Right renal pelvis (tissue), 4 donors: ENCODE results near the gene BMP10. TPM values are rescaled to one million over a fixed set of nuclear protein-coding genes. Genes with fewer than 3 reads are reported as not detected.

Source experiments
- DNase-seq, 4 donors: peaks; one replicate each; pipeline ENCODE4 v3.0.0-alpha.2; 2013; ENCODE audit warnings: low read depth in 4 of 4, low spot score in 3 of 4, missing footprints in 1 of 4
- polyA plus RNA-seq, 4 donors: library from polyadenylated mRNA; unstranded; fragments of 120-200 nt; gene quantifications; one replicate each; pipeline ENCODE4 v1.2.1, GENCODE V29; 2013; ENCODE audit not compliant: insufficient read length in 4 of 4

The BMP10 gene
- not detected for polyA plus RNA-seq

GRCh38 chr2:68871159-68871764, at the start of gene BMP10:
TSS of gene BMP10 (minus strand) at chr2:68871397. CDS start at chr2:68871358, 39 bp downstream.
- DNase-seq: no peak

GRCh38 chr2:68920481-68921170, 49.4 kb upstream of the BMP10 start:
- no peak for DNase-seq

GRCh38 chr2:68918497-68918896, 47.3 kb upstream of the BMP10 start:
- no peak for DNase-seq

GRCh38 chr2:68917034-68917718, 46.0 kb upstream of the BMP10 start:
- no peak for DNase-seq

- DNase-seq: no peak
Observed at GRCh38 chr2:68916226-68916625, 45.0 kb upstream of the BMP10 start.

GRCh38 chr2:68915393-68915792, 44.2 kb upstream of the BMP10 start:
- no peak for DNase-seq

- DNase-seq: no peak
Observed at GRCh38 chr2:68913359-68913758, 42.2 kb upstream of the BMP10 start.

- no peak for DNase-seq
Observed at GRCh38 chr2:68912732-68913131, 41.5 kb upstream of the BMP10 start.

- no peak for DNase-seq
Observed at GRCh38 chr2:68912111-68912510, 40.9 kb upstream of the BMP10 start.

- no peak for DNase-seq
Observed at GRCh38 chr2:68911709-68912108, 40.5 kb upstream of the BMP10 start.

GRCh38 chr2:68911246-68911645, 40.0 kb upstream of the BMP10 start:
- no peak for DNase-seq

GRCh38 chr2:68909793-68910674, 38.8 kb upstream of the BMP10 start:
- peak; percentile 35 to 59 (median 51) for DNase-seq

GRCh38 chr2:68908392-68908970, 37.3 kb upstream of the BMP10 start:
- no peak for DNase-seq

- DNase-seq: no peak
Observed at GRCh38 chr2:68907920-68908253, 36.7 kb upstream of the BMP10 start.

GRCh38 chr2:68907232-68907919, 36.2 kb upstream of the BMP10 start:
- DNase-seq: no peak

- no peak for DNase-seq
Observed at GRCh38 chr2:68906716-68907115, 35.5 kb upstream of the BMP10 start.

GRCh38 chr2:68905116-68905515, 33.9 kb upstream of the BMP10 start:
- DNase-seq: no peak

- no peak for DNase-seq
Observed at GRCh38 chr2:68901561-68901960, 30.4 kb upstream of the BMP10 start.

GRCh38 chr2:68901199-68901514, 30.0 kb upstream of the BMP10 start:
- DNase-seq: no peak

- no peak for DNase-seq
Observed at GRCh38 chr2:68900496-68901198, 29.4 kb upstream of the BMP10 start.
